ENCODE measurements around the gene EDAR.

DNA sequence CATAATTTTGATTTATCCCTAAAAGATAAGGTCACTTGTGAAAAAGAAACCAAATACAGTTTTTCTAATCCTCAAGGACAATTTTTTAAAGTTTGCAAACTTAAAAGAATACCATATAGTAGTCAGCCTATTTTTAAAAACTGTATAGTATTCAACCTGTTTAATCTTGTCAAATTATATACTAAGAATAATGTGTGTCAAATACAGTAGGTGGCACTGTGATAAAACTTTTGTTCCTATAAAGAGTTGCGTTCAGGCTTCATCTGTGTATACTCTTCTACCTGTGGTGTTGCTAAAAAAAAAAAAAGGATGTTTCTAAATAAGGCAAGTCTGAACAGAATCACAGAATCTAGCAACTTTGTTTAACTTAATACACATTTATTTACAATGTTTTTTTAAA lies 133.8 kb downstream of the EDAR start:
- TF ChIP-seq, protein P1, sequence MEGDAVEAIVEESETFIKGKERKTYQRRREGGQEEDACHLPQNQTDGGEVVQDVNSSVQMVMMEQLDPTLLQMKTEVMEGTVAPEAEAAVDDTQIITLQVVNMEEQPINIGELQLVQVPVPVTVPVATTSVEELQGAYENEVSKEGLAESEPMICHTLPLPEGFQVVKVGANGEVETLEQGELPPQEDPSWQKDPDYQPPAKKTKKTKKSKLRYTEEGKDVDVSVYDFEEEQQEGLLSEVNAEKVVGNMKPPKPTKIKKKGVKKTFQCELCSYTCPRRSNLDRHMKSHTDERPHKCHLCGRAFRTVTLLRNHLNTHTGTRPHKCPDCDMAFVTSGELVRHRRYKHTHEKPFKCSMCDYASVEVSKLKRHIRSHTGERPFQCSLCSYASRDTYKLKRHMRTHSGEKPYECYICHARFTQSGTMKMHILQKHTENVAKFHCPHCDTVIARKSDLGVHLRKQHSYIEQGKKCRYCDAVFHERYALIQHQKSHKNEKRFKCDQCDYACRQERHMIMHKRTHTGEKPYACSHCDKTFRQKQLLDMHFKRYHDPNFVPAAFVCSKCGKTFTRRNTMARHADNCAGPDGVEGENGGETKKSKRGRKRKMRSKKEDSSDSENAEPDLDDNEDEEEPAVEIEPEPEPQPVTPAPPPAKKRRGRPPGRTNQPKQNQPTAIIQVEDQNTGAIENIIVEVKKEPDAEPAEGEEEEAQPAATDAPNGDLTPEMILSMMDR (conservative IDR thresholded peaks at IDR 0.05 in 1 of 2, IDR thresholded peaks at IDR 0.05 in 1 of 2; ENCODE audit: extremely low read depth in 1 of 2, insufficient read depth in 1 of 2, low read depth in 1 of 2, low read length in 2 of 2) = peak; percentile 28 to 36
- no peak for TF ChIP-seq EZH2 (IDR thresholded peaks at IDR 0.05; ENCODE audit: borderline replicate concordance, low read length)
